Astrocyte (in vitro differentiated cells and primary cell): ENCODE measurements around the gene CCNL2. TPM values are rescaled to one million over a fixed set of nuclear protein-coding genes. Genes with fewer than 3 reads are reported as not detected.

Source experiments
- DNase-seq: peaks from one replicate; pipeline ENCODE4 v3.0.0-alpha.2; 2010; ENCODE audit warnings: low read depth
- FAIRE-seq: peaks from 2 replicates; lab custom pipeline; 2011; peaks lifted over from hg19 to GRCh38; lab: Jason Lieb, UNC
- H2AFZ ChIP-seq: 2 replicates; pipeline ENCODE4 v1.6.0; 2012; ENCODE audit warnings: low read depth, low read length, inconsistent platforms
- H3K27ac ChIP-seq: 2 replicates; pipeline ENCODE4 v1.5.1; 2011; ENCODE audit warnings: low read depth, low read length, inconsistent platforms
- H3K27me3 ChIP-seq: 2 replicates; pipeline ENCODE4 v1.6.0; 2011; ENCODE audit warnings: low read length, inconsistent platforms; ENCODE audit not compliant: insufficient read depth
- H3K36me3 ChIP-seq: 2 replicates; pipeline ENCODE4 v1.5.1; 2011; ENCODE audit warnings: low read length, inconsistent platforms; ENCODE audit not compliant: insufficient read depth
- H3K4me1 ChIP-seq: 2 replicates; pipeline ENCODE4 v1.5.1; 2011; ENCODE audit warnings: low read length, inconsistent platforms; ENCODE audit not compliant: insufficient read depth
- H3K4me2 ChIP-seq: 2 replicates; pipeline ENCODE4 v1.6.0; 2012; ENCODE audit warnings: low read length, inconsistent platforms
- H3K4me3 ChIP-seq: 2 replicates; pipeline ENCODE4 v1.5.1; 2011; ENCODE audit warnings: low read depth, mild to moderate bottlenecking, low read length, inconsistent platforms; ENCODE audit not compliant: insufficient read depth
- H3K79me2 ChIP-seq: 2 replicates; pipeline ENCODE4 v1.6.0; 2012; ENCODE audit warnings: mild to moderate bottlenecking, low read length, inconsistent platforms; ENCODE audit not compliant: insufficient read depth
- H3K9ac ChIP-seq: 2 replicates; pipeline ENCODE4 v1.6.0; 2012; ENCODE audit warnings: mild to moderate bottlenecking, low read length, inconsistent platforms
- H3K9me3 ChIP-seq: 2 replicates; pipeline ENCODE4 v1.5.1; 2012; ENCODE audit warnings: low read depth, mild to moderate bottlenecking, low read length, inconsistent platforms; ENCODE audit not compliant: insufficient read depth
- H4K20me1 ChIP-seq: 2 replicates; pipeline ENCODE4 v1.6.0; 2012; ENCODE audit warnings: low read length, inconsistent platforms; ENCODE audit not compliant: insufficient read depth
- H3K27ac Mint-ChIP-seq: one replicate; pipeline ENCODE4 v1.8.0; 2021; ENCODE audit warnings: mild to moderate bottlenecking, mixed read lengths; ENCODE audit not compliant: unreplicated experiment
- H3K27me3 Mint-ChIP-seq: one replicate; pipeline ENCODE4 v1.8.0; 2021; ENCODE audit warnings: low read depth, mixed read lengths; ENCODE audit not compliant: unreplicated experiment
- H3K36me3 Mint-ChIP-seq: one replicate; pipeline ENCODE4 v1.8.0; 2021; ENCODE audit warnings: low read depth, mixed read lengths; ENCODE audit not compliant: unreplicated experiment
- H3K4me1 Mint-ChIP-seq: one replicate; pipeline ENCODE4 v1.8.0; 2021; ENCODE audit warnings: low read depth, mixed read lengths; ENCODE audit not compliant: unreplicated experiment
- H3K4me3 Mint-ChIP-seq: one replicate; pipeline ENCODE4 v1.8.0; 2021; ENCODE audit warnings: mild to moderate bottlenecking, moderate library complexity, mixed read lengths; ENCODE audit not compliant: unreplicated experiment
- H3K9me3 Mint-ChIP-seq: one replicate; pipeline ENCODE4 v1.8.0; 2021; ENCODE audit warnings: mild to moderate bottlenecking, mixed read lengths; ENCODE audit not compliant: unreplicated experiment
- CTCF ChIP-seq: IDR thresholded peaks from 2 replicates; pipeline ENCODE4 v1.5.1; 2011; ENCODE audit warnings: low read depth, mild to moderate bottlenecking, inconsistent platforms, low read length, moderate library complexity; ENCODE audit not compliant: insufficient read depth
- EZH2 ChIP-seq: IDR thresholded peaks from 2 replicates; pipeline ENCODE4 v1.6.1; 2012; ENCODE audit warnings: mild to moderate bottlenecking, low read length, inconsistent platforms; ENCODE audit not compliant: insufficient read depth
- total RNA-seq: library from RNA; stranded (reverse); gene quantifications from 2 replicates; pipeline ENCODE4 v1.2.1, GENCODE V29; 2021

CCNL2 gene
- total RNA-seq, 1 donor from 2014 or later = 194 TPM

GRCh38 chr1:1366699-1367066 is 32.5 kb downstream of the CCNL2 start:
- Histone ChIP-seq H3K9ac (no peak overlapping the region), H3K27ac (no peak overlapping the region), H4K20me1 (peaks cover 5% of the 10 kb centered on the region), H3K9me3 (peaks cover 8% of the 10 kb centered on the region), H3K4me3 (no peak overlapping the region), H2AFZ (no peak overlapping the region), H3K4me1 (peaks cover 9% of the 10 kb centered on the region), H3K4me2 (no peak overlapping the region), H3K79me2 (peaks cover 4% of the 10 kb centered on the region), H3K36me3 (no peaks in the 10 kb centered on the region), H3K27me3 (no peaks in the 10 kb centered on the region)
- no peak for FAIRE-seq
- H3K27me3 Mint-ChIP-seq = no peaks in the 10 kb centered on the region
- peaks cover 4% of the 10 kb centered on the region for H3K36me3 Mint-ChIP-seq
- H3K9me3 Mint-ChIP-seq = no peaks in the 10 kb centered on the region
- H3K27ac Mint-ChIP-seq = no peak overlapping the region
- peak; percentile 14 for DNase-seq
- peaks cover 4% of the 10 kb centered on the region for H3K4me1 Mint-ChIP-seq
- TF ChIP-seq EZH2 (no peak), CTCF (no peak)
- H3K4me3 Mint-ChIP-seq = no peak overlapping the region

GRCh38 chr1:1365875-1366698 is 33.0 kb downstream of the CCNL2 start:
- Histone ChIP-seq H3K4me2 (no peak overlapping the region), H3K27ac (no peak overlapping the region), H3K79me2 (no peaks in the 10 kb centered on the region), H3K9me3 (peaks cover 8% of the 10 kb centered on the region), H3K4me3 (no peak overlapping the region), H3K27me3 (no peaks in the 10 kb centered on the region), H3K4me1 (peaks cover 12% of the 10 kb centered on the region), H3K9ac (no peak overlapping the region), H2AFZ (no peak overlapping the region), H3K36me3 (no peaks in the 10 kb centered on the region), H4K20me1 (no peaks in the 10 kb centered on the region)
- Mint-ChIP-seq H3K27me3 (no peaks in the 10 kb centered on the region), H3K27ac (no peak overlapping the region), H3K4me1 (peaks cover 4% of the 10 kb centered on the region), H3K9me3 (no peaks in the 10 kb centered on the region), H3K36me3 (peaks cover 4% of the 10 kb centered on the region), H3K4me3 (no peak overlapping the region)
- no peak for TF ChIP-seq EZH2
- no peak for TF ChIP-seq CTCF
- DNase-seq = no peak
- FAIRE-seq = peak; percentile 5

GRCh38 chr1:1364266-1364665 is 34.9 kb downstream of the CCNL2 start:
- Histone ChIP-seq H3K4me1 (peaks cover 31% of the 10 kb centered on the region), H3K36me3 (no peaks in the 10 kb centered on the region), H3K4me3 (no peak overlapping the region), H3K9ac (no peak overlapping the region), H2AFZ (no peak overlapping the region), H3K4me2 (no peak overlapping the region), H3K27me3 (no peaks in the 10 kb centered on the region), H3K9me3 (peaks cover 8% of the 10 kb centered on the region), H4K20me1 (no peaks in the 10 kb centered on the region), H3K79me2 (no peaks in the 10 kb centered on the region), H3K27ac (no peak overlapping the region)
- DNase-seq (no peak), FAIRE-seq (no peak)
- peaks cover 4% of the 10 kb centered on the region for H3K36me3 Mint-ChIP-seq
- no peak for TF ChIP-seq EZH2
- no peak for TF ChIP-seq CTCF
- H3K27ac Mint-ChIP-seq = no peak overlapping the region
- no peaks in the 10 kb centered on the region for H3K9me3 Mint-ChIP-seq
- no peaks in the 10 kb centered on the region for H3K27me3 Mint-ChIP-seq
- peaks cover 16% of the 10 kb centered on the region for H3K4me1 Mint-ChIP-seq
- H3K4me3 Mint-ChIP-seq = no peak overlapping the region
